Melanocyte of skin (primary cell): ENCODE measurements around the gene TPRA1. TPM values are rescaled to one million over a fixed set of nuclear protein-coding genes. Genes with fewer than 3 reads are reported as not detected.

Experiments
- small RNA-seq, 2 donors: library from RNA; depleted of rRNA; stranded (forward); fragments of <200 nt; gene quantifications; one replicate each; pipeline ENCODE3, GENCODE V24; 2012
- total RNA-seq, 2 donors: library from RNA; depleted of rRNA; stranded (reverse); fragments of >200 nt; gene quantifications; 2 replicates each; pipeline ENCODE4 v1.2.3, GENCODE V29; 2012

TPRA1 gene
- total RNA-seq: 10 to 100 TPM; 44.7 to 57.9 TPM

DNA sequence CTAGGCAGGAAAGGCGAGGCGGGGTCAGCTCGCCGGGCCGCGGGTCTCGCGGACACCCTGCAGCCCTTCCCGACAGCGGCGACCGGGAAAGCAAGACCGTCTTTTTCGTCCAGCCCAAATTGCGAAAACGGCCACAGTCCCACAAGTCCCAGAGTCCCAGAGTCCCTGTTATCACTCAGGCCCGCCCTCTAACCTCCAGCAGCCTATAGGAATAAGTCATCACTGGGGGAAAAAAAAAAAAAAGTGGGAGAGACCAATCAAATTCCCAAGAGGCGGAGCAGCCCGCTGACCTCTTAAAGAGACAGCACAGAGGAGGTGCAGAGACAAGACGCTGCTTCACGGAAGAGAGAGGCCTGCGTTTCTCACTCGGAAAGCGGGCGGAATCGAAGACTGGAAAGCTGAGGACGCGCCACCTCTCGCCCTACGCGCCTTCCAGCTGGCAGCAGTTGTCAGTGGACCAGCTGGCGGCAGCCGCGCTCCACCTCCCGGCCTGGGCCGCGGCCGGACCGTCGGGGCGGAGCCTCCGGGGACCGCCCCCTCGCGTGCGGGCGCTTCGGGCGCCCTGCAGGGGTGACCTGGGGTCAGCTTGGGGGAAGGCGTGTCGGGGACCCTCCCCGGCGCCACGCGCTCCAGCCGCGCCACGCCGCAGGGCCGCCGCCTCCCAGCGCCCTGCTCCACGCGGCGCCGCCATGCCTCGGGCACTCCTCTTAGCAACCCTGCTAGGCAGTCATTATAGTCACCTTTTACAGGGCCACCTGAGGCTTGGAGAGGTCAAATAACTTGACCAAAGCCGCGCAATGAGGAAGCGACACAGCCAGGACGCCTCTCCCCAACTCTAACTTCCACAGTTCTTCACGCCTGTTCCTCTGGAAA lies at the start of gene TPRA1:
TSS of gene TPRA1 (minus strand) at position 141 of the 873 bp plus-strand sequence. CDS start 10,587 bp downstream, outside the sequence.

DNA sequence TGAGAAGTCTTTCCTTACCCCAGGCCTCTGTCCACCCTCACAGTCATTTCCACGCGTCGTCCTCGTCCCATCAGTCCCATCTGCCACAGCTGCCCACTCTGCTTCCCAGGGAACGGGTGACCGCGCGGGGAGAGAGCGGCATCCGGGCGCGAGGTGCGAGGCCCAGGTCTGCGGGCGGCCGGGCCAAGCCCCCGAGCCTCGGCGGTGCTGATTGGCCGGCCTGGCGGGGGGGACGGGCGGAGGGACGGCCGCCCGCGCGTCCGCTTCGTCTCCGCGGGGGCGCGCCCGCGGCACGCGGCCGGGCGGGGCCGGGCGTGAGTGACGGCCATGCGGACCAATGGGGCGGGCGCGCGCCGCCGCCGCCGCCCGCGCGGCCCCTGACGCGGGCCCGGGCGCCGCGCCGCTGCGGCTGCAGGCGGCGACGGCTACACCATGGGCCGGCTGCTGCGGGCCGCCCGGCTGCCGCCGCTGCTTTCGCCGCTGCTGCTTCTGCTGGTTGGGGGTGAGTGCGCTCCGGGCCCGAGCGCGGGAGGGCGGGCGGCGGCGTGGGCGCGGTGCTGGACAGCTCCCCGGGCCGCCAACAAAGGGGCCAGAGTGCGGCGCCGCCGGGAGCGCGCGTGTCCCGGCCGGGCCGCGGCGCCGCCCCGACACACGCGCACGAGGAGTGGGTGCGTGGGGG lies 38.4 kb upstream of the TPRA1 start, which contains the start of gene PODXL2:
TSS of gene PODXL2 (plus strand) at position 398 of the 679 bp plus-strand sequence. CDS start at position 433, 35 bp downstream.

Small RNAs within 50 kb of the gene (small RNA-seq; reads per million reads assigned to genes)
- gene AC084035.1 (0 reads per million in 2 donors), gene MIR6825 (0 reads per million in 2 donors), gene MIR7976 (1.4 to 3.3 reads per million in 2 donors)

Other genes starting within 250 kb of the TPRA1 start
- gene MCM2, start 7.7 kb upstream of the TPRA1 start, total RNA-seq: 100 to 1,000 TPM in 1 of 2 donors, 10 to 100 TPM in 1; 25.8 to 108 TPM
- 10 to 100 TPM; 12.7 to 13.8 TPM for gene PODXL2, start 38.5 kb upstream of the TPRA1 start, total RNA-seq
- 1 to 10 TPM; 4.0 to 4.1 TPM for gene ABTB1, start 82.2 kb upstream of the TPRA1 start, total RNA-seq
- gene MGLL, start 231.8 kb upstream of the TPRA1 start, total RNA-seq: 1 to 10 TPM; 3.3 to 3.4 TPM